Esophagus muscularis mucosa (tissue), 3 donors: ENCODE results near the gene ERC2.

Experiments used
- CTCF ChIP-seq, 3 experiments: fragments of 200-600 bp in 2 of 3; fragments of 450-650 bp in 1 of 3; sonication (generic) in 2 of 3; IDR thresholded peaks; one replicate each; pipeline ENCODE4 v1.5.1; 2017 to 2019; ENCODE audit warnings: antibody characterized with exemption in 3 of 3, mild to moderate bottlenecking in 2 of 3, moderate library complexity in 1 of 3
- POLR2A ChIP-seq: fragments of 450-650 bp; IDR thresholded peaks from one replicate; pipeline ENCODE4 v1.6.1; 2017; ENCODE audit warnings: antibody characterized with exemption, moderate library complexity, mild to moderate bottlenecking, low read depth

- TF ChIP-seq CTCF (IDR thresholded peaks at IDR 0.05) (no peak), POLR2A (no peak)
Measured at GRCh38 chr3:55714057-55714456, 754.2 kb downstream of the ERC2 start.
